Measurements from ENCODE around the gene TRHDE.

- TF ChIP-seq CTCF (conservative IDR thresholded peaks at IDR 0.05) (no peak), EZH2 (IDR thresholded peaks at IDR 0.05; ENCODE audit: low read depth) (no peak)
These were observed 745 bp downstream of the TRHDE start for GRCh38 chr12:72272731-72273498.

Measured in PC-9 (cell line).